ENCODE results near the gene STRN4. TPM values are rescaled to one million over a fixed set of nuclear protein-coding genes. Genes with fewer than 3 reads are reported as not detected.

Gene STRN4
- total RNA-seq, 1 donor from 2014 or later = 138 TPM

DNA sequence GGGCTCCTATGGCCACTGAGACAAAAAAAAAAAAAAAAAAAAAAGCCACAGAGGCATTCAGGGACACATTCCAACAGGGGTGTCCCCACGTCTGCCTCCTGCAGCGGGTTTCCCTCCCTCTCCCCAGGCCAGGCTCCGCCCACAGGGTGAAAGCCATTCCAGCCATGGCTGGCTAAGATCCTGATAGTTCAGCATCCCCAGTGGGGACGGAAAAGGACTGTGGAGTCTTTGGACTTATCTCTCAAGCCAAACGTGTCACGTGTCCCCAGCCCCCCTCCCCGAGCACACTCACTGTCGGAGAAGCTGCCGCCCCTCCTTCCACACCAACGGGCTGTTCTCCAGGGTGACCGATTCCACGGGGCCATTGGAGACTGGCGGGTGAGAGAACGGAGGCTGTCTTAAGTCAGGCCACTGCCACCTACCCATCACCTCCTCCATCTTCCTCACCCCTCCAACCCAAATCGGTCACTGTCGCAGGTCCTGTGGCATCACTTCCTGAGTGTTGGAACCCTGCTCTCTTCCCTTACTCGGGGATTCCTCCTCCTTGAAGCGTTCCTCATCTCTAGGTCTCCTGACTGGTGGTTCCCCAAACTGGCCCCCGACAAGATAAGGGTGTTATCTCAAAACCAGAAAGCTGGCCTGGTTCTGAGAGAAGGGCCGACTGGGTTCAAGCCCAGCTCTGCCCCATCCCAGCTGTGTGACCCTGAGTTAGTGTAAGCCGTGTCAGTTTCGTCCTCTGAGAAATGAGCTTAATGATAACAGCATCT lies 9.5 kb downstream of the STRN4 start:
- TF ChIP-seq, protein P1, sequence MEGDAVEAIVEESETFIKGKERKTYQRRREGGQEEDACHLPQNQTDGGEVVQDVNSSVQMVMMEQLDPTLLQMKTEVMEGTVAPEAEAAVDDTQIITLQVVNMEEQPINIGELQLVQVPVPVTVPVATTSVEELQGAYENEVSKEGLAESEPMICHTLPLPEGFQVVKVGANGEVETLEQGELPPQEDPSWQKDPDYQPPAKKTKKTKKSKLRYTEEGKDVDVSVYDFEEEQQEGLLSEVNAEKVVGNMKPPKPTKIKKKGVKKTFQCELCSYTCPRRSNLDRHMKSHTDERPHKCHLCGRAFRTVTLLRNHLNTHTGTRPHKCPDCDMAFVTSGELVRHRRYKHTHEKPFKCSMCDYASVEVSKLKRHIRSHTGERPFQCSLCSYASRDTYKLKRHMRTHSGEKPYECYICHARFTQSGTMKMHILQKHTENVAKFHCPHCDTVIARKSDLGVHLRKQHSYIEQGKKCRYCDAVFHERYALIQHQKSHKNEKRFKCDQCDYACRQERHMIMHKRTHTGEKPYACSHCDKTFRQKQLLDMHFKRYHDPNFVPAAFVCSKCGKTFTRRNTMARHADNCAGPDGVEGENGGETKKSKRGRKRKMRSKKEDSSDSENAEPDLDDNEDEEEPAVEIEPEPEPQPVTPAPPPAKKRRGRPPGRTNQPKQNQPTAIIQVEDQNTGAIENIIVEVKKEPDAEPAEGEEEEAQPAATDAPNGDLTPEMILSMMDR (conservative IDR thresholded peaks at IDR 0.05) = no peak
- H3K36me3 Mint-ChIP-seq (ENCODE audit: low read depth) = no peaks in the 10 kb centered on the region
- H3K4me3 Mint-ChIP-seq = no peak overlapping the region
- H3K4me1 Mint-ChIP-seq = peaks cover 6% of the 10 kb centered on the region
- H3K27ac Mint-ChIP-seq (ENCODE audit: unreplicated experiment) = no peak overlapping the region
- H3K9me3 Mint-ChIP-seq = no peaks in the 10 kb centered on the region
- no peaks in the 10 kb centered on the region for H3K27me3 Mint-ChIP-seq (ENCODE audit: low read depth)
- no peak for DNase-seq (ENCODE audit: low read depth, low spot score)

DNA sequence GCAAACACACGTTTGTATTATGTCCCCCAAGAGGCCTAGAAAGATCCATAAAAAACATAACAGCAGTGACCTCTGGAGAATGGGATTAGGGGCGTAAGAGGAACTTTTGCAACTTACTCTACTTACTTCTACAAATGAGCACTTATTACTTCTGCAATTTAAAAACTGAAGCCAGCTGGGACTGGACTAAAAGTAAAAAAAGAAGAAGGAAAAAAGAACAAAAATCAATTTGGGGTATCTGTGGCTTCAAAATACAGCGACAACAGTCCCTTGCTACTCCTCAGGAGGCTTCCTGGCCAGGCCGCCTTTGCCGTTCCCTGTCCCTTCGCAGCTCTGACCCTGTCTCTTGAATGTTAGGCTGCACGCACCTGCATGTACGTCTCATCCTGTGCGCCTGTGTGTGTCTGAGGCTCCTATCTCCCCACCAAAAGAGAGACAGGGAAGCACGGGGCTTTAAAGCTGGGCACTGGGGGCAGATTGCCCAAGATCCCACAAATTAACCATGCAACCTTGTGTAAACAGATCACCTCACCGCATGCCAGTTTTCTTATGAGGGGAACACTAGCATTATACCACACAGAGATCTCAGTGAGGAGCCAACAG lies 12.5 kb downstream of the STRN4 start:
- Mint-ChIP-seq H3K4me1 (peaks cover 5% of the 10 kb centered on the region), H3K27ac (ENCODE audit: unreplicated experiment) (no peak overlapping the region), H3K27me3 (ENCODE audit: low read depth) (no peaks in the 10 kb centered on the region), H3K4me3 (no peak overlapping the region), H3K36me3 (ENCODE audit: low read depth) (peaks cover 5% of the 10 kb centered on the region), H3K9me3 (no peaks in the 10 kb centered on the region)
- TF ChIP-seq, protein P1 (conservative IDR thresholded peaks at IDR 0.05) = no peak
- DNase-seq (ENCODE audit: low read depth, low spot score) = no peak

DNA sequence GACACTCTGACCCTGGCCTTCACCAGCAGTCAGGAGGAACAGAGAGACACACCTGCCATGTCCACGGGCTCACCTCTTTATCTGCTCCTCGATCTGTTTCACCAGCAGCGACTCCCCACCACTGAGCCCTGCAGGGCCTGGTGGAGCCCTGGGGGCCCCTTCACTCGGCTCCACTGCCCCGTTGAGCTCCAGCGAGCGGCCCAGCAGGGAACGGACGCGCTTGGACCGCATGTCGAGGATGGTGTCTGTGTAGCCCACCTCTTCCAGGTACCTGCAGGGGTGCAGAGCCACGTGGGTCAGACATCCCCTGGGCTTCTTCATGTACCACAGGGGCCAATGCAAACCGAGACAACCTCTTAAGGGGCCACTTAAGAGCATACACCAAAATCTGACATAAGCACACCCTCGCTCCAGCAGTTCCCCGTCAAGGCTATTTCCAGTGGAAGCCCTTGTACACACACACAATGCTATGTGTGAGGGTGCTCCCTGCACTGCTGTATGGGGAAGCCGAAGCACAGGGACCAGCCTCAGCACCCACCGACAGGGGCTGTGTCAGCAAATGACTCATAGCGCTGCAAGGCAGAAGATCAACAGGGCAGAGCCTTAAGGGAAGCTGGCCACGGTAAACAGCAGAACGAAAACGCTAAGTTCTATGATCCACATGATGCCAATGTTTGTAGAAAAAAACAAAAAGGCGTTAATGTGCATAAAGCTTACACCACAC lies 13.1 kb downstream of the STRN4 start:
- Mint-ChIP-seq H3K36me3 (ENCODE audit: low read depth) (peaks cover 5% of the 10 kb centered on the region), H3K4me3 (no peak overlapping the region), H3K27ac (ENCODE audit: unreplicated experiment) (no peak overlapping the region), H3K27me3 (ENCODE audit: low read depth) (no peaks in the 10 kb centered on the region), H3K9me3 (no peaks in the 10 kb centered on the region), H3K4me1 (peaks cover 7% of the 10 kb centered on the region)
- TF ChIP-seq, protein P1 (conservative IDR thresholded peaks at IDR 0.05) = no peak
- DNase-seq (ENCODE audit: low read depth, low spot score) = no peak

DNA sequence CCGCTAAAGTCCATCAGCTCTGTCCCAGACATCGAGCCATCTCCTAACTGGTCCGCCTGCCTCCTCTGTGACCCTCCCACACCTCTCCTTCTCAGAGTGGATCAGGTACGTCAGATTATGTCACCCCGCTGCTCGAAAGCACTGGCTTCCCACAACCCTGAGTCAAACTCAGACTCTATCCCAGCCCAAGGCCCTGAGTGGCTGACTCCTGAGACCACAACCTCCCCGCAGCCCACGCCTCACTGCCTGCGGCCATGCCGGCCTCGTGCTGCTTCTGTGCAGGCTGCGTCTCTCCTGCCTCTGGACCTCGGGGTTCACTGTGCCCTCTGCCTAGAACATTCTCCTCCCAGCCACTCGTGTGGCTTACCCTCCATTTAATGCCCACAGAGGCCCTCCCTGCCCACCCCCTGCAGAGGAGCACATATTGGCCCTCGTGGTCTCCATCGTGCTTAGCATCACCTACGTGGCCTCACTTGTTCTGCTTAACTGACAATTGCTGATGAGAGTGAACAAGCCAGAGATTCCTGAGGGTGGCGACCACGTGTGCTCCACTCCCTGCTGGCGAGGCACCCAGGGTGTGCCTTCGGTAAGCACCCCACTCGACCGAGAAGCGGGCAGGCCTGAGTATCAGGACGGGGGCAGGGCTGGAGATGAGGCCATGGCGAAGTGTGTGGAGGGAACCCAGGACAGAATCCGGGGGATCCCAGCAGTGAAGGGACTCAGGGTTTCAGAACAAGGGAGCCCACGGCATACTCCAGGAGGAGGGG lies 13.9 kb downstream of the STRN4 start:
- peaks cover 5% of the 10 kb centered on the region for H3K36me3 Mint-ChIP-seq (ENCODE audit: low read depth)
- peaks cover 7% of the 10 kb centered on the region for H3K4me1 Mint-ChIP-seq
- TF ChIP-seq, protein P1 (conservative IDR thresholded peaks at IDR 0.05) = no peak
- no peak for DNase-seq (ENCODE audit: low read depth, low spot score)
- no peak overlapping the region for H3K27ac Mint-ChIP-seq (ENCODE audit: unreplicated experiment)
- H3K4me3 Mint-ChIP-seq = no peak overlapping the region
- no peaks in the 10 kb centered on the region for H3K27me3 Mint-ChIP-seq (ENCODE audit: low read depth)
- no peaks in the 10 kb centered on the region for H3K9me3 Mint-ChIP-seq

DNA sequence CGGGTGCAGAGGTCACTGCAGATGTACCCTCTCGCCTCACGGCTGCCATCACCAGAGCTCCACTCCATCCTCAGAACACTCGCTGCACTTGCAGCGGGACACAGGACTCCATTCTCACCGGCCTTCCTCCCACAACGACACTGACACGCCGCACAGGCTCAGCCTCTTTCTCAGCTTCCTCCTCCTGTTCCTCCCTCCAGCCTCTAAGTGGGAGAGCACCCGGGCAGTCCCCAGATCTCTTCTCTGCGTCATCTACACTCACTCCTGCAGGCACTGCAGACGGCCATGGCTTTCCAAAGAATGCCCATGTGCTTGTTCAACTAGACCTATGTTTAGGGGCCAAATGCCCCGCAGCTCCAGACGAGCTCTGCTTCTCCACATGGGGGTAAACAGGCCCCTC lies 14.7 kb downstream of the STRN4 start:
- H3K4me3 Mint-ChIP-seq = no peak overlapping the region
- H3K27me3 Mint-ChIP-seq (ENCODE audit: low read depth) = no peaks in the 10 kb centered on the region

More for the DNA sequence above, 14.7 kb downstream of the STRN4 start:
- H3K27ac Mint-ChIP-seq (ENCODE audit: unreplicated experiment) = no peak overlapping the region
- DNase-seq (ENCODE audit: low read depth, low spot score) = no peak
- no peaks in the 10 kb centered on the region for H3K9me3 Mint-ChIP-seq
- H3K36me3 Mint-ChIP-seq (ENCODE audit: low read depth) = peaks cover 5% of the 10 kb centered on the region
- H3K4me1 Mint-ChIP-seq = peaks cover 7% of the 10 kb centered on the region
- TF ChIP-seq, protein P1 (conservative IDR thresholded peaks at IDR 0.05) = no peak
